Vein endothelial cell (primary cell): ENCODE results near the gene EHD1. TPM values are rescaled to one million over a fixed set of nuclear protein-coding genes. Genes with fewer than 3 reads are reported as not detected.

Source experiments
- small RNA-seq: library from RNA; depleted of rRNA; stranded (forward); fragments of <200 nt; gene quantifications from one replicate; pipeline ENCODE3, GENCODE V24; 2012
- total RNA-seq: library from RNA; depleted of rRNA; stranded (reverse); fragments of >200 nt; gene quantifications from 2 replicates; pipeline ENCODE4 v1.2.3, GENCODE V29; 2012

The EHD1 gene
- 97.7 and 129 TPM in 2 replicates for total RNA-seq

DNA sequence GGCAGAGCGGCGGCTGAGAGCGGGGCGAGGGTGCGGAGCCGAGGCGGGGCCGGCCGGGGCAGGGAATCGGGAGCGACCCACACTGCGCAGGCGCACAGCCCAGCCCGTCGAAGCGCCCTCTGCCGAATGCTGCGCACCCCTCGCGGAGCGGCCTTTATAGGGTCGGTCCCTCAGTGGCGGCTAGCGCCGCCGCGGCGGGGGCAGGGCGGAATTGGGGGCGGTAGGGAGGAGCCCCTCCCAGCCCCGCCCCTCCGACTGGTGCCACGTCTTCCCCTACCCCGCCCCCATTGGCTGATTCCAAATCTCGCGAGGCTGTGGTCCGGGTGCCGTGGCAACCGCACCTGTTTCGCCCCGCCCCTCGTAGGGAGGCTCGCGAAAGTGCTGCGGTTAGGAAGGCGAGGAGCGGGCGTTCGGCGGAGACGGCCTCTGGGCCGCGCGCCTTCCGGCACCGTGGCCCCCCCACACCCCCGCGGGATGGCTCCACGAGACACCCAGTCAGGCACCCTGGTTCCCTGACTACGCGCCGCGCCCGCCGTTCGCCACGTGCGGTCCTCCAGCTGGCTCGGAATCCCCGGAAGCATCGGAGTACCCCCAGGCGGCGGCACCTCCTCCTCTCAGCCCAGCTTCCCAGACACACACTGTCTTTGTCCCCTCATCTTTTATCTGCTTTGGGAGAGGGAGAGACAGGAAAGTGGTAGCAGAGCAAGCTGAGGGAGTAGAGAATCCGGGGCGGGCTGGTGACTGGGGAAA is at the start of gene EHD1:
EHD1 (minus strand) TSS at position 128 of the 750 bp plus-strand sequence. CDS start 157 bp downstream, outside the sequence.

GRCh38 chr11:64923944-64924909 is 45.8 kb upstream of the EHD1 start, which contains the start of gene PPP2R5B:
Gene PPP2R5B, plus strand, starts transcription at chr11:64924689. Its CDS starts 1,046 bp downstream, at chr11:64925735.

DNA sequence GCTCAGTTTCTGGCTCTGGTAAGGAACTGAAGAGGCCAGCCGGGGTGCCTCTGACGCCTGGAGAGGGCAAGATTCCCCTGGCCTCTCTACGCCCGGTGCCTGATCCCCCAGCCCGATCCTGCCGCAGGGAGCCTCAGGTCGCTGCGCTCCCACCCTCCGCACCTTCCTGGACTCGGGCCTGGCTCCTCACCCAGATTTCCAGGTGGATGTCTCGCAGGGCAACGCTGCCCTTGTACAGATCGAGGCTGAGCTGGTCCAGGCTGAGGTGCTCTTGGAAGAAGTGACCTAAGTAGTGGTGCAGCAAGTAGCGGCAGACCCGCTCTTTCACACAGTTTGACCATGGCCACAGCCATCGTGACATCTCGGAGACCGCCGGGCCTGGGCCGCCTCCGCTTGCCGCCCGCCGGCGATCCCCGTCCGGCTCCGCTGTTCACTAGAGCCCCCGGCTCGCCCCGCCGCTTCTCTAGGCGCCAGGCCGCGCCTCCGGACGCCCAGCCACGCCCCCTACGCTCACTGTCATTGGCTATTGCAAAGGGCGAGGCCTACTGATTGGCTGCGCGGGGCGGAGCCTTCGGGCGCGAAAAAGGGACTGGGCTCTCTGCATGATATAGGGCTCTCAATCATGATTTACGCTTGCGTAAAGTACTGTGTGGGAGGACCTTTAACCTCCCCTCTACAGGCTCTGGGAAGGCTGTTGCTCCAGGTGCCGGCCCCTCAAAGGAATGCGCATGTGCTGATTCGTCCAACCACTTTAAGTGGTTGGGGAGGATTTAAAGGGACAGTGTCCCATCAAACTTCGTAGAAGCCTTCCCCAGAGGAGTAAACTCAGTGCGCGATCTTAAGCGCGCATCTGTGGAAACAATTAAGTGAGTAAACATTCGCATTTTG is 38.6 kb upstream of the EHD1 start, which contains the start of gene ATG2A:
ATG2A (minus strand) TSS at position 435 of the 888 bp plus-strand sequence; CDS start at position 361, 74 bp downstream.

GRCh38 chr11:64844330-64845128 is 33.9 kb downstream of the EHD1 start, which contains the start of gene CDC42BPG:
Gene CDC42BPG, minus strand, starts transcription at chr11:64844653. Its CDS starts 84 bp downstream, at chr11:64844569.

DNA sequence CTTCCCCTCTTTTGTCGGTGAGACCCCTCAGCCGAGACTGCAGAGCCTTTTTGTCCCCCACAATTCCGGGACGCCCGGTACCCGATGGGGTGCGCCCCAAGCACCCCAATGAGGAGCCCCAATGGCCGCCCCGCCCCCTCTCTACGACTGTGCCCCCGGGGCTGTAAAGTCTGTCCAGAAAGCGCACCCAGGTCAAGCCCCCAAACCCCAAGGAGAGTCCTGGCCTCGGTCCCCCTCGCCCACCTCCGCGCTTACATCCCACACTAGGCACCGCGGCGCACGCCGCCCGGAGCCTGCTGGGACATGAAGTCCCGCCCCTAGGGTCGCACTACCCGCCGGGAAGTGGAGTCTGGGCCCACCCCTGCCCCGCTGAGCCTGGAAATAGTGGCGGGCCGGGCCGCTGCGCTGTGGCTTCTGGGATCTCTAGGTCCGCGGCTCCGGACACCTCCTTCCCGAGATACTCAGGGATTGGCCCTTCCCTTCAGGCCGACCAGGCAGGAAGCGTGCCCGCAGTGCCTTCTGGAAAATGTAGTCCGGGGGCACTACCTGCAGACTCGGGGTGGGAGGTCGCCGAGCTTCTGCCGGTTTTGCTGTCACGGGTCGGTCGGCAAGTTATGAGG is 68.0 kb downstream of the EHD1 start, which contains the start of gene MEN1:
MEN1 (minus strand) TSS at position 281 of the 620 bp plus-strand sequence. CDS start 442 bp downstream, outside the sequence.

DNA sequence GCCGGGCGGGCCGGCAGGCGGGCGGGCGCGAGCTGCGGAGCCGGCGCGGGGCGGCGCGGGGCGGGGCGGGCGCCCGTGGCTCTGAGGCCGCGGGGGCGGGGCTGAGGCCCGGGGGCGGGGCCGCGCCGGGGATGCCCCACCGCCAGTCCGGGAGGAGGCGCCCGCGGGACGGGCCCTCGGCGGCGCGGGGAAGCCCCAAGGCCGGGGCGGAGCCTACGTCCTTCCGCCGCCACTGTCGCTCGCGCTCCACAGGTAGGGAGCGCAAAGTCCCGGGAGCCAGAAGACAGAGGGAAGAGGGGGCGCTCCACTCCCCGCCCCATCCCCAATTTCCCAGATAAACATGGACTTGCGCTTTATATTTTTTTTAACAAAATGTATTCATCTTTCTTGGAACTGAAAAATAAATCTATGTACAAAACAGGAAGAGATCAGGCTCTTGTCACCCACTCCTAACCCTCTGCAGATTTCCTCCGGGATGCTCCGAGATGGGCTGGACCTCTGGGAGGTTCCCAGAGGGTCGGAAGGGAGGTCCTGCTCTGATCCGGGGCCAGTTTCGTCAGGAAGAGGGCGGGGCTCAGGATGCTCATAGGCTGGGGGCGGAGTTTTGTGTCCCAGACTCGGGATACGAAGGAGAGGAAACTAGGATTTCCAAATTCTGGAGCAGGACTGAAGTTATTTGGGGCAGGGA is 75.1 kb downstream of the EHD1 start, which contains the start of gene MAP4K2:
MAP4K2 (minus strand) TSS at position 57 of the 688 bp plus-strand sequence. CDS start 65 bp downstream, outside the sequence.

Small RNA genes lying within 50 kb of the gene (small RNA-seq; reads per million reads assigned to genes)
- gene MIR6749: not detected
- gene MIR6750: not detected

Other genes starting within 250 kb of the EHD1 start
- gene NRXN2, start 155.4 kb downstream of the EHD1 start, total RNA-seq: not detected in 2 replicates
- gene RASGRP2, start 134.5 kb downstream of the EHD1 start, total RNA-seq: 0.98 and 1.1 TPM in 2 replicates
- gene PYGM, start 118.6 kb downstream of the EHD1 start, total RNA-seq: 0.19 and 0.33 TPM in 2 replicates
- 143 and 146 TPM in 2 replicates for gene SF1, start 100.1 kb downstream of the EHD1 start, total RNA-seq
- gene MAP4K2, start 75.4 kb downstream of the EHD1 start, total RNA-seq: 43.7 and 66.3 TPM in 2 replicates
- 21.7 and 26.5 TPM in 2 replicates for gene MEN1, start 68.1 kb downstream of the EHD1 start, total RNA-seq
- 0.33 and 0.38 TPM in 2 replicates for gene CDC42BPG, start 34.0 kb downstream of the EHD1 start, total RNA-seq
- 19.1 and 19.3 TPM in 2 replicates for gene ATG2A, start 38.6 kb upstream of the EHD1 start, total RNA-seq
- gene PPP2R5B, start 46.1 kb upstream of the EHD1 start, total RNA-seq: 10.8 and 12.4 TPM in 2 replicates
- not detected in 2 replicates for gene GPHA2, start 57.3 kb upstream of the EHD1 start, total RNA-seq
- not detected in 2 replicates for gene MAJIN, start 93.5 kb upstream of the EHD1 start, total RNA-seq
- 0.38 and 0.98 TPM in 2 replicates for gene BATF2, start 118.3 kb upstream of the EHD1 start, total RNA-seq
- 97.8 and 115 TPM in 2 replicates for gene ARL2, start 135.5 kb upstream of the EHD1 start, total RNA-seq
- 11.4 and 13.7 TPM in 2 replicates for gene SNX15, start 148.8 kb upstream of the EHD1 start, total RNA-seq
- gene SAC3D1, start 162.6 kb upstream of the EHD1 start, total RNA-seq: 9.3 and 12.4 TPM in 2 replicates
- 5.5 and 7.2 TPM in 2 replicates for gene NAALADL1, start 179.9 kb upstream of the EHD1 start, total RNA-seq
- 9.5 and 15.1 TPM in 2 replicates for gene CDCA5, start 205.4 kb upstream of the EHD1 start, total RNA-seq
- gene ZFPL1, start 205.6 kb upstream of the EHD1 start, total RNA-seq: 39.3 and 45.1 TPM in 2 replicates
- gene VPS51, start 217.6 kb upstream of the EHD1 start, total RNA-seq: 204 and 261 TPM in 2 replicates
- gene TM7SF2, start 233.3 kb upstream of the EHD1 start, total RNA-seq: 16.9 and 20.6 TPM in 2 replicates
- gene ZNHIT2, start 239.1 kb upstream of the EHD1 start, total RNA-seq: 8.0 and 11.4 TPM in 2 replicates
- gene FAU, start 243.5 kb upstream of the EHD1 start, total RNA-seq: 163 and 171 TPM in 2 replicates
- 54.5 and 58.6 TPM in 2 replicates for gene MRPL49, start 243.7 kb upstream of the EHD1 start, total RNA-seq